Loucy (cell line): ENCODE data around the gene AGPAT3.

Source experiments
- H2AFZ ChIP-seq: fragments of 200-600 bp; sonication (generic); 2 replicates; pipeline ENCODE4 v1.6.0; 2016; ENCODE audit warnings: antibody characterized with exemption, mild to moderate bottlenecking, low read length, moderate library complexity
- H3F3A ChIP-seq: fragments of 200-600 bp; 2 replicates; pipeline ENCODE4 v1.6.0; 2016; ENCODE audit warnings: antibody characterized with exemption, low read depth, mild to moderate bottlenecking
- H3K27me3 ChIP-seq: fragments of 200-600 bp; sonication (generic); 2 replicates; pipeline ENCODE4 v1.6.1; 2014; ENCODE audit warnings: low read length, mild to moderate bottlenecking; ENCODE audit not compliant: insufficient read depth, poor library complexity, severe bottlenecking
- H3K36me3 ChIP-seq: fragments of 200-600 bp; sonication (generic); 2 replicates; pipeline ENCODE4 v1.6.1; 2016; ENCODE audit warnings: low read length; ENCODE audit not compliant: insufficient read depth
- H3K4me1 ChIP-seq: fragments of 200-600 bp; sonication (generic); 2 replicates; pipeline ENCODE4 v1.5.1; 2014; ENCODE audit warnings: low read length, mild to moderate bottlenecking; ENCODE audit not compliant: insufficient read depth, poor library complexity, severe bottlenecking
- H3K4me2 ChIP-seq: fragments of 200-600 bp; sonication (generic); 2 replicates; pipeline ENCODE4 v1.6.0; 2014; ENCODE audit warnings: antibody characterized with exemption, low read length, low read depth, mild to moderate bottlenecking; ENCODE audit not compliant: poor library complexity, severe bottlenecking
- H3K4me3 ChIP-seq: fragments of 200-600 bp; sonication (generic); 2 replicates; pipeline ENCODE4 v1.5.1; 2014; ENCODE audit warnings: low read length, mild to moderate bottlenecking, mixed read lengths; ENCODE audit not compliant: poor library complexity, severe bottlenecking
- H3K79me2 ChIP-seq: fragments of 200-600 bp; sonication (generic); 2 replicates; pipeline ENCODE4 v1.6.1; 2014; ENCODE audit warnings: low read length; ENCODE audit not compliant: insufficient read depth
- H3K9ac ChIP-seq: fragments of 200-600 bp; sonication (generic); 2 replicates; pipeline ENCODE4 v1.6.0; 2014; ENCODE audit warnings: mild to moderate bottlenecking, low read depth, low read length, moderate library complexity; ENCODE audit not compliant: poor library complexity, severe bottlenecking
- H3K9me2 ChIP-seq: fragments of 200-600 bp; sonication (generic); replicated peaks from 2 replicates; pipeline ENCODE4 v1.6.1; 2016; ENCODE audit warnings: low read depth, low read length, mixed read lengths
- H3K9me3 ChIP-seq: fragments of 200-600 bp; sonication (generic); 2 replicates; pipeline ENCODE4 v1.6.1; 2014; ENCODE audit warnings: mild to moderate bottlenecking, antibody characterized with exemption, low read length, low read depth; ENCODE audit not compliant: insufficient read depth
- H4K20me1 ChIP-seq: fragments of 200-600 bp; sonication (generic); 2 replicates; pipeline ENCODE4 v1.6.0; 2014; ENCODE audit warnings: antibody characterized with exemption, low read length, mild to moderate bottlenecking; ENCODE audit not compliant: insufficient read depth, poor library complexity, severe bottlenecking
- EZH2phosphoT487 ChIP-seq: fragments of 200-600 bp; IDR thresholded peaks from 2 replicates; pipeline ENCODE4 v1.6.1; 2018; ENCODE audit warnings: antibody characterized with exemption, mild to moderate bottlenecking, moderate library complexity, borderline replicate concordance
- TF ChIP-seq, protein P1 (sequence below): fragments of 200-600 bp; sonication (generic); conservative IDR thresholded peaks from 2 replicates; pipeline ENCODE4 v1.5.1; 2014; ENCODE audit warnings: mild to moderate bottlenecking, antibody characterized with exemption, low read length

AGPAT3 gene

DNA sequence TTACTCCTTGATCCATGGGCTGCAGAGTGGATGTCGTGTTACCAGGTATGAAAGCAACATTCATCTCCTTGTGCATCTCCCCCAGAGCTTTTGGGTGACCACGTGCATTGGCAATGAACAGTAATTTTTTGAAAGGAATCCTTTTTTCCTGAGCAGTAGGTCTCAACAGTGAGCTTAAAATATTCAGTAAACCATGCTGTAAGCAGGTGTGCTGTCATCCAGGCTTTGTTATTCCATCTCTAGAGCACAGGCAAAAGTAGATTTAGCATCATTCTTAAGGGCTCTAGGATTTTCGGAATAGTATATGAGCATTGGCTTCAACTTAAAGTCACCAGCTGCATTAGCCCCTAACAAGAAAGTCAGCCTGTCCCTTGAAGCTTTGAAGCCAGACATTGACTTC lies 27.3 kb downstream of the AGPAT3 start:
- no peak overlapping the region for H2AFZ ChIP-seq
- no peak overlapping the region for H3K4me3 ChIP-seq
- H3K4me1 ChIP-seq: no peaks in the 10 kb centered on the region
- no peaks in the 10 kb centered on the region for H3F3A ChIP-seq
- H3K4me2 ChIP-seq: no peak overlapping the region
- peaks cover 5% of the 10 kb centered on the region; the same call in 1 of the 2 replicates for H3K36me3 ChIP-seq
- no peak for TF ChIP-seq EZH2phosphoT487
- TF ChIP-seq, protein P1, sequence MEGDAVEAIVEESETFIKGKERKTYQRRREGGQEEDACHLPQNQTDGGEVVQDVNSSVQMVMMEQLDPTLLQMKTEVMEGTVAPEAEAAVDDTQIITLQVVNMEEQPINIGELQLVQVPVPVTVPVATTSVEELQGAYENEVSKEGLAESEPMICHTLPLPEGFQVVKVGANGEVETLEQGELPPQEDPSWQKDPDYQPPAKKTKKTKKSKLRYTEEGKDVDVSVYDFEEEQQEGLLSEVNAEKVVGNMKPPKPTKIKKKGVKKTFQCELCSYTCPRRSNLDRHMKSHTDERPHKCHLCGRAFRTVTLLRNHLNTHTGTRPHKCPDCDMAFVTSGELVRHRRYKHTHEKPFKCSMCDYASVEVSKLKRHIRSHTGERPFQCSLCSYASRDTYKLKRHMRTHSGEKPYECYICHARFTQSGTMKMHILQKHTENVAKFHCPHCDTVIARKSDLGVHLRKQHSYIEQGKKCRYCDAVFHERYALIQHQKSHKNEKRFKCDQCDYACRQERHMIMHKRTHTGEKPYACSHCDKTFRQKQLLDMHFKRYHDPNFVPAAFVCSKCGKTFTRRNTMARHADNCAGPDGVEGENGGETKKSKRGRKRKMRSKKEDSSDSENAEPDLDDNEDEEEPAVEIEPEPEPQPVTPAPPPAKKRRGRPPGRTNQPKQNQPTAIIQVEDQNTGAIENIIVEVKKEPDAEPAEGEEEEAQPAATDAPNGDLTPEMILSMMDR: no peak
- peaks cover 45% of the 10 kb centered on the region for H3K79me2 ChIP-seq
- H3K9me3 ChIP-seq: no peaks in the 10 kb centered on the region
- H3K9ac ChIP-seq: no peak overlapping the region
- no peaks in the 10 kb centered on the region for H3K9me2 ChIP-seq
- peaks cover 6% of the 10 kb centered on the region for H4K20me1 ChIP-seq
- no peaks in the 10 kb centered on the region for H3K27me3 ChIP-seq

DNA sequence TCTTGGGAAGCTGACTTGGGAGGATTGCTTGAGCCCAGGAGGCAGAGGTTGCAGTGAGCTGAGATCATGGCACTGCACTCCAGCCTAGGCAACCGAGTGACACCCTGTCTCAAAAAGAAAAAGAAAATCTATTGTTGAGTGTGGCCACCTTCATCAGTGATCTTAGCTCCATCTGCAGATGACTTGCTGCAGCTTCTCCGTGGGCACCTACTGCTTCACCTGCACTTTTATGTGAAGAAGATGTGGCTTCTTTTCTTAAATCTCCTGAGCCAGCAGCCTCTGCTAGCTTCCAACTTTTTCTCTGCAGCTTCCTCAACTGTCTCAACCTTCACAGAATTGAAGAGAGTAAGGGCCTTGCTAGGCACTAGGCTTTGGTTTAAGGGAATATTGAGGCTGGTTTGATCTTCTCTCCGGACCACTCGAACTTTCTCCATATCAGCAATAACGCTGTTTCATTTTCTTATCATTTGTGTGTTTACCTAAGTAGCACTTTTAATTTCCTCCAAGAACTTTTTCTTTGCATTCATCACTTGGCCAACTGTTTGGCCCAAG lies 28.0 kb downstream of the AGPAT3 start:
- Histone ChIP-seq H3F3A (no peaks in the 10 kb centered on the region), H4K20me1 (peaks cover 6% of the 10 kb centered on the region), H2AFZ (no peak overlapping the region), H3K9ac (no peak overlapping the region), H3K4me2 (no peak overlapping the region), H3K4me3 (no peak overlapping the region), H3K36me3 (peaks cover 5% of the 10 kb centered on the region; the same call in 1 of the 2 replicates), H3K79me2 (peaks cover 41% of the 10 kb centered on the region), H3K9me3 (no peaks in the 10 kb centered on the region), H3K9me2 (no peaks in the 10 kb centered on the region), H3K4me1 (no peaks in the 10 kb centered on the region), H3K27me3 (no peaks in the 10 kb centered on the region)
- TF ChIP-seq, protein P1: no peak
- TF ChIP-seq EZH2phosphoT487: no peak

DNA sequence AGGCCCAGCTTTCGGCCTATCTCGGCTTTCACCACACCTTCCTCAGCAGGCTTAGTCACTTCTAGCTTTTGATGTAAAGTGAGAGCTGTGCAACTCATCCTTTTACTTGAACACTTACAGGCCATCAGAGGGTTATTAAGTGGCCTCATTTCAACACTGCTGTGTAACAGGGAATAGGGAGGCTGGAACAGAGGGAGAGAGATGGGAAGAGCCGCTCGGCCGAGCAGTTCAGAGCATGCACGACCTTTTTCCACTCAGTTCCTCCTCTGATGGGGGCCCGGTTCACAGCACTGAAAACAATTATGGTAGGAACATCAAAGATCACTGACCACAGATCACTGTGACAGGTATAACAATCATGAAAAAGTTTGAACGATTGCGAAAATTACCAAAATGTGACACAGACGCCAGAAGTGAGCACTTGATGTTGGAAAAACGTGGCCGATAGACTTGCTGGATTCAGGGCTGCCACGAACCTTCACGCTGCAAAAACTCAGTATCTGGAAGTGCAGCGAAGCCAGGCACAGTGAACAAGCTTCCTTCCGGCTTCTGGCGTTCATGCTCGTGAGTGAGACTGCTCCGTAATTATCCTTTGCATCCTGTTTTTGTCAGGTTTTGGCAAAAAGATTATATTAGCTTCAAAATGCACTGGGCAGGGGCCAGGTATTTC lies 28.6 kb downstream of the AGPAT3 start:
- H4K20me1 ChIP-seq: peaks cover 4% of the 10 kb centered on the region
- no peaks in the 10 kb centered on the region for H3K9me2 ChIP-seq
- TF ChIP-seq EZH2phosphoT487: no peak
- TF ChIP-seq, protein P1: no peak
- peaks cover 5% of the 10 kb centered on the region; the same call in 1 of the 2 replicates for H3K36me3 ChIP-seq
- no peak overlapping the region for H2AFZ ChIP-seq
- H3K9ac ChIP-seq: no peak overlapping the region
- H3K4me2 ChIP-seq: no peak overlapping the region
- peaks cover 40% of the 10 kb centered on the region for H3K79me2 ChIP-seq
- no peaks in the 10 kb centered on the region for H3K4me1 ChIP-seq
- no peaks in the 10 kb centered on the region for H3K9me3 ChIP-seq
- no peaks in the 10 kb centered on the region for H3K27me3 ChIP-seq
- no peaks in the 10 kb centered on the region for H3F3A ChIP-seq
- no peak overlapping the region for H3K4me3 ChIP-seq
